NCI-H524 treated with DMSO at 0.1 percent for 48 hours (cell line): Measurements from ENCODE around the gene CDK14.

Experiments used
- DNase-seq: peaks from one replicate; lab custom pipeline; 2025; lab: John Stamatoyannopoulos, UW

Gene CDK14

GRCh38 chr7:91047636-91048035 lies 451.5 kb downstream of the CDK14 start:
- no peak for DNase-seq

- DNase-seq = no peak
Measured at GRCh38 chr7:91050677-91051076, 454.6 kb downstream of the CDK14 start.

GRCh38 chr7:91051966-91052365 lies 455.8 kb downstream of the CDK14 start:
- no peak for DNase-seq

GRCh38 chr7:91054374-91054773 lies 458.3 kb downstream of the CDK14 start:
- no peak for DNase-seq

- no peak for DNase-seq
Measured at GRCh38 chr7:91055219-91055618, 459.1 kb downstream of the CDK14 start.

GRCh38 chr7:91062713-91063112 lies 466.6 kb downstream of the CDK14 start:
- no peak for DNase-seq

- DNase-seq = no peak
Measured at GRCh38 chr7:91064052-91064451, 467.9 kb downstream of the CDK14 start.

GRCh38 chr7:91064938-91065337 lies 468.8 kb downstream of the CDK14 start:
- DNase-seq = no peak

GRCh38 chr7:91066627-91067026 lies 470.5 kb downstream of the CDK14 start:
- no peak for DNase-seq

- no peak for DNase-seq
Measured at GRCh38 chr7:91067242-91067641, 471.1 kb downstream of the CDK14 start.

GRCh38 chr7:91068136-91068795 lies 472.1 kb downstream of the CDK14 start:
- no peak for DNase-seq

- no peak for DNase-seq
Measured at GRCh38 chr7:91069146-91069545, 473.0 kb downstream of the CDK14 start.

- no peak for DNase-seq
Measured at GRCh38 chr7:91079487-91079886, 483.4 kb downstream of the CDK14 start.

- DNase-seq = no peak
Measured at GRCh38 chr7:91080351-91080750, 484.2 kb downstream of the CDK14 start.

GRCh38 chr7:91082038-91082437 lies 485.9 kb downstream of the CDK14 start:
- no peak for DNase-seq

- peak; percentile 4 for DNase-seq
Measured at GRCh38 chr7:91082852-91083495, 486.9 kb downstream of the CDK14 start.

GRCh38 chr7:91083855-91084644 lies 487.9 kb downstream of the CDK14 start:
- DNase-seq = no peak

GRCh38 chr7:91085175-91085574 lies 489.1 kb downstream of the CDK14 start:
- DNase-seq = no peak

- DNase-seq = no peak
Measured at GRCh38 chr7:91086200-91086599, 490.1 kb downstream of the CDK14 start.

GRCh38 chr7:91088156-91088555 lies 492.0 kb downstream of the CDK14 start:
- DNase-seq = no peak

- no peak for DNase-seq
Measured at GRCh38 chr7:91088691-91089090, 492.6 kb downstream of the CDK14 start.

GRCh38 chr7:91089382-91089963 lies 493.4 kb downstream of the CDK14 start:
- no peak for DNase-seq

GRCh38 chr7:91090684-91091083 lies 494.6 kb downstream of the CDK14 start:
- no peak for DNase-seq
